ENCODE results near the gene HOXD3.
A peak's percentile ranks its signal among the peaks of the same experiment; 100 is the strongest.

Gene HOXD3

DNA sequence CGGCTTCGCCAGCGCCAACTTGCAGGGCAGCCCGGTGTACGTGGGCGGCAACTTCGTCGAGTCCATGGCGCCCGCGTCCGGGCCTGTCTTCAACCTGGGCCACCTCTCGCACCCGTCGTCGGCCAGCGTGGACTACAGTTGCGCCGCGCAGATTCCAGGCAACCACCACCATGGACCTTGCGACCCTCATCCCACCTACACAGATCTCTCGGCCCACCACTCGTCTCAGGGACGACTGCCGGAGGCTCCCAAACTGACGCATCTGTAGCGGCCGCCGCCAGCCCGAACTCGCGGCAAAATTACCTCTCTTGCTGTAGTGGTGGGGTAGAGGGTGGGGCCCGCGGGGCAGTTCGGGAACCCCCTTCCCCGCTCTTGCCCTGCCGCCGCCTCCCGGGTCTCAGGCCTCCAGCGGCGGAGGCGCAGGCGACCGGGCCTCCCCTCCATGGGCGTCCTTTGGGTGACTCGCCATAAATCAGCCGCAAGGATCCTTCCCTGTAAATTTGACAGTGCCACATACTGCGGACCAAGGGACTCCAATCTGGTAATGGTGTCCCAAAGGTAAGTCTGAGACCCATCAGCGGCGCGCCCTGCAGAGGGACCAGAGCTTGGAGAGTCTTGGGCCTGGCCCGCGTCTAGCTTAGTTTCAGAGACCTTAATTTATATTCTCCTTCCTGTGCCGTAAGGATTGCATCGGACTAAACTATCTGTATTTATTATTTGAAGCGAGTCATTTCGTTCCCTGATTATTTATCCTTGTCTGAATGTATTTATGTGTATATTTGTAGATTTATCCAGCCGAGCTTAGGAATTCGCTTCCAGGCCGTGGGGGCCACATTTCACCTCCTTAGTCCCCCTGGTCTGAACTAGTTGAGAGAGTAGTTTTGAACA lies 15.1 kb downstream of the HOXD3 start:
- Histone ChIP-seq H3K9ac (ENCODE audit: insufficient read length) (no peak overlapping the region), H3K27ac (no peak overlapping the region), H3K36me3 (ENCODE audit: insufficient read depth, low read length) (no peaks in the 10 kb centered on the region; the same call in 1 of the 2 replicates), H3K4me3 (no peak overlapping the region), H3K9me3 (ENCODE audit: low read depth, low read length) (no peaks in the 10 kb centered on the region)
- DNase-seq (ENCODE audit: low read depth, low spot score), result no peak
- TF ChIP-seq EZH2 (IDR thresholded peaks at IDR 0.05) (no peak), POLR2AphosphoS5 (IDR thresholded peaks at IDR 0.05; ENCODE audit: borderline replicate concordance, low read depth, low read length) (no peak), FOXP2 (optimal IDR thresholded peaks at IDR 0.05; ENCODE audit: control extremely low read depth, extremely low read length, insufficient read depth) (no peak)

DNA sequence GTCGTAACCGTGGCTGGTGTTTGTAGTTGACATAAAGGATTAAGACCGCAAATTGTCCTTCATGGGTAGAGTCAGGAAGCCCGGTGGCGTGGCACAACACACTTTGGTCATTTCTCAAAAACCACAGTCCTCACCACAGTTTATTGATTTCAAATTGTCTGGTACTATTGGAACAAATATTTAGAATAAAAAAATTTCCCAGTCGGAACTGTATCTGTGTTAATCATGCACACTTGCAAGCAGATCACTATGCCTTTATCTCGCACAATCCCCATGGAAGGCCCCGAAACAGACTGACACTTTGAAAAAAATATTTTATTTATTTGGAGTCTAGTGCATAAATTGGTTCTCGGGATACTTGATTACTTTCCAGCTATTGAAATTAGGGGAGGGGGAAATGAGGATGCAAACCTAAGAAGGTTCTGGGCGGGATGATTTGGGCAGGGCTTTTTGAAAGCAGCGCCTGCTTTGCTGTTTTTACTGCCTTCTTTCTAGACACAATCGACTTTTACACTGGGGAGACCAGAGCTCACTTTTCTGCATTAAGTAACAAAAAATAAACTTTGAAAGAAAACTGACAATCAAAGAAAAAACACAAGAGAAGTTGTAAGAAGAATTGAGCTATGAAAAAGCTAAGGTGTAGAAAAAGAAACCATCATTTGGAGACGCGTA lies 15.9 kb downstream of the HOXD3 start:
- Histone ChIP-seq H3K4me3 (no peak overlapping the region), H3K9ac (ENCODE audit: insufficient read length) (no peak overlapping the region), H3K36me3 (ENCODE audit: insufficient read depth, low read length) (no peaks in the 10 kb centered on the region; the same call in 1 of the 2 replicates), H3K27ac (no peak overlapping the region), H3K9me3 (ENCODE audit: low read depth, low read length) (no peaks in the 10 kb centered on the region)
- DNase-seq (ENCODE audit: low read depth, low spot score), result no peak
- TF ChIP-seq FOXP2 (optimal IDR thresholded peaks at IDR 0.05; ENCODE audit: control extremely low read depth, extremely low read length, insufficient read depth), result no peak
- no peak for TF ChIP-seq EZH2 (IDR thresholded peaks at IDR 0.05)
- no peak for TF ChIP-seq POLR2AphosphoS5 (IDR thresholded peaks at IDR 0.05; ENCODE audit: borderline replicate concordance, low read depth, low read length)

DNA sequence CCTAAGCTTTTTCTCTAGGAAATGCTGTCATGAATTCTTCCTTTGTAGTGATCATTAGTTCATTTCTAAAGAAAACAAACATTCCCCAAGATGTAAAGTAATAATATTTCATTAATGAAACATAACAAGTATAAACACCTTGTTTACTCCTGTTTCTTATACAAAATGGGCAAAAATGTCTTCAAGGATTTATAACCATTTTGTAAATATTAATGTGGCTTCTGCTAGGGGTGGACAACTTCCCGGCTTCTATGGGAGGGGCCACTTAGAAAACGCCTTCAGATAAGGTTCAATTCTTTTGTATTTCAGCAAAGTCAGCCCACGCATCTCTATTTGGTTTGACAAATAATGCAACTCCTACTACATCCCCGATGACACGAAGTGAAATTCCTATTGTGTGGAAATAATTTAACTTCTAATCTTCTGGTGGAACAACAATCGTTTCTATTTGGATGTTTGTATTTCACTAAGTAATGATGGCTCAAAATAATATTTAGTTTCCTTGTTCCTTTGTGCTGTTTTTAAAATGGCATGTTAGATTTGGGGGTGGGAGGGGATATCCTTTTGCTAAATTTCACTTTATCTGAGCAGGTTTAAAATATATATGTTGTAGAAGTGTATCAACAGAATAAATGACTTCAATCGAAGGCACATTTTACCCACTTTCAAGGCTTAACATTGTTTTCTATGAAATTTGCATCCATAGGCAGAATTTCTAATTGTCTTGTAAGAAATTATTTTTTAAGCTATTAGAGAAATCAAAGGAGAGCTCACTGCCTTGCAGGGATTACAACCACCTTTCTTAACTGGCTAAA lies 16.7 kb downstream of the HOXD3 start:
- Histone ChIP-seq H3K9ac (ENCODE audit: insufficient read length) (peak overlapping the region; percentile 8), H3K9me3 (ENCODE audit: low read depth, low read length) (no peaks in the 10 kb centered on the region), H3K27ac (peak overlapping the region; percentile 81; the same call in 1 of the 2 replicates), H3K36me3 (ENCODE audit: insufficient read depth, low read length) (no peaks in the 10 kb centered on the region; the same call in 1 of the 2 replicates), H3K4me3 (peak overlapping the region; percentile 79)
- TF ChIP-seq FOXP2 (optimal IDR thresholded peaks at IDR 0.05; ENCODE audit: control extremely low read depth, extremely low read length, insufficient read depth) (no peak), POLR2AphosphoS5 (IDR thresholded peaks at IDR 0.05; ENCODE audit: borderline replicate concordance, low read depth, low read length) (no peak), EZH2 (IDR thresholded peaks at IDR 0.05) (no peak)
- no peak for DNase-seq (ENCODE audit: low read depth, low spot score)

DNA sequence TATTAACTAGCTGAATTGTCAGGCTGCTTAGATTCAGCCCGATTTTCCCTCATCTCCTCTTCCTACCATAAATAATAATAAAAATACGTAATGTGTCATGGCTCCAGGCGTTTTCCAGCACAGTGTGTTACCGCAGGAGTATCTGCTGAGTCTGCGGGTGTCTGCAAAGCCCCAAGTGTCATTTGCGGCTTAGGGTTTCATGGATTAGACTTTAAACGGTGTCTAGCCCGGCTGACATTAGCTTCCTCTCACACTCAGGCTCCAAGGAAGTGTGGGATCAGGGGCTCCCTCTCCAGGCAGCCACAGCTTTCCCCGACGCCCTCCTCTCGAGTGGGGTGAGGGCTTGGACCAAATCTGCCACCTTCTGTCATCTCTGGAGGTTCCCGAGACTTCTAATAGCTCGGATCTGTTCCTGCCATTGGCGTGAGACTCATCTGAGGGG lies 17.3 kb downstream of the HOXD3 start:
- peak overlapping the region; percentile 1 for H3K9ac ChIP-seq (ENCODE audit: insufficient read length)
- H3K27ac ChIP-seq, result peak overlapping the region; percentile 81
- no peaks in the 10 kb centered on the region; the same call in 1 of the 2 replicates for H3K36me3 ChIP-seq (ENCODE audit: insufficient read depth, low read length)
- no peaks in the 10 kb centered on the region for H3K9me3 ChIP-seq (ENCODE audit: low read depth, low read length)
- TF ChIP-seq POLR2AphosphoS5 (IDR thresholded peaks at IDR 0.05; ENCODE audit: borderline replicate concordance, low read depth, low read length), result peak; percentile 74; the same call in 1 of the 2 replicates
- no peak for TF ChIP-seq EZH2 (IDR thresholded peaks at IDR 0.05)
- TF ChIP-seq FOXP2 (optimal IDR thresholded peaks at IDR 0.05; ENCODE audit: control extremely low read depth, extremely low read length, insufficient read depth), result peak; percentile 85
- peak overlapping the region; percentile 79 for H3K4me3 ChIP-seq
- DNase-seq (ENCODE audit: low read depth, low spot score), result peak; percentile 96

DNA sequence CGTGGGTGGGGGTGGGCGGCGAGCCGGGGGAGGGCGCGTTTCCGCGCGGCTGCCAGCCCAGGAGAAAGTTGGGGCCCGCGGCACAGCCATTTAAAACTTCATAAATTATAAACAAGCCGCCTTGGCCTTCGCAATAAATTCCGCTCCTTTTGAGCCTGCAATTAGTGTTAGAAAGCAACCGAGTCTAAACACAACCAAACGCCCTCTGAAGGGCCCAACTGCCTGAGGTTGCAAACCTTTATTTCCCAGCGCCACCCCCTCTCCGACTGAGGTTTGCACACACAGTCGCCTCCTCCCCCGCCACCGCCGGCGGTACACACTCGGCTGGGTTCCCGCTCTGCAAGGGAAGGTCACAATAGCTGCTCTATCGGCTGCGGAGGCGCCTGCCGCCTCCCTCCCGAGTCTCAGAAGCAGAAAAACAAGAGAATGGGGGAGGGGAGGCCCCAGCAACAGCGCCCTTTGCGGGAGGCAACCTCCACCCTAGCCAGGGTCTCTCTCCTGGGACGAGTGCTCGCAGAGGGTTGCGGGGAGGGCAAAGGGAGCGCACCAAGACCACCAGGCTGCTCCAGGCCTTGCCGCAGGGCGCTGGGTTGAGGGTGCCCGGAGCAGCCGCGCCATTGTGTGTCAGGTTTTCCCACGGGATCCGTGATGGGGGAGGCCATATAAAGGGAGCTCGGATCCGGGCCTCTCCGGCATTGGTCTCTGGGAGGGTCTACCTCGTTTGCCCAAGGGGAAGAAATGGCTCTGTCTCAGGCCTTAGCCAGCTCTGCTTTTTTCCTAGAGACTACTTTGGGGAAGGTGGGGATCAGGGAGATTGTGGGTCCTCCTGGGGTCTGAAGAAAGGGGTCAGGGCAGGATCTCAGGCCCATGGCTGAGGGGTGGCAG lies 18.0 kb downstream of the HOXD3 start:
- TF ChIP-seq POLR2AphosphoS5 (IDR thresholded peaks at IDR 0.05; ENCODE audit: borderline replicate concordance, low read depth, low read length) (no peak), FOXP2 (optimal IDR thresholded peaks at IDR 0.05; ENCODE audit: control extremely low read depth, extremely low read length, insufficient read depth) (peak; percentile 12)
- Histone ChIP-seq H3K27ac (peak overlapping the region; percentile 81), H3K4me3 (peak overlapping the region; percentile 79), H3K9me3 (ENCODE audit: low read depth, low read length) (no peaks in the 10 kb centered on the region), H3K9ac (ENCODE audit: insufficient read length) (peak overlapping the region; percentile 1), H3K36me3 (ENCODE audit: insufficient read depth, low read length) (no peaks in the 10 kb centered on the region; the same call in 1 of the 2 replicates)
- DNase-seq (ENCODE audit: low read depth, low spot score), result peak; percentile 67

DNA sequence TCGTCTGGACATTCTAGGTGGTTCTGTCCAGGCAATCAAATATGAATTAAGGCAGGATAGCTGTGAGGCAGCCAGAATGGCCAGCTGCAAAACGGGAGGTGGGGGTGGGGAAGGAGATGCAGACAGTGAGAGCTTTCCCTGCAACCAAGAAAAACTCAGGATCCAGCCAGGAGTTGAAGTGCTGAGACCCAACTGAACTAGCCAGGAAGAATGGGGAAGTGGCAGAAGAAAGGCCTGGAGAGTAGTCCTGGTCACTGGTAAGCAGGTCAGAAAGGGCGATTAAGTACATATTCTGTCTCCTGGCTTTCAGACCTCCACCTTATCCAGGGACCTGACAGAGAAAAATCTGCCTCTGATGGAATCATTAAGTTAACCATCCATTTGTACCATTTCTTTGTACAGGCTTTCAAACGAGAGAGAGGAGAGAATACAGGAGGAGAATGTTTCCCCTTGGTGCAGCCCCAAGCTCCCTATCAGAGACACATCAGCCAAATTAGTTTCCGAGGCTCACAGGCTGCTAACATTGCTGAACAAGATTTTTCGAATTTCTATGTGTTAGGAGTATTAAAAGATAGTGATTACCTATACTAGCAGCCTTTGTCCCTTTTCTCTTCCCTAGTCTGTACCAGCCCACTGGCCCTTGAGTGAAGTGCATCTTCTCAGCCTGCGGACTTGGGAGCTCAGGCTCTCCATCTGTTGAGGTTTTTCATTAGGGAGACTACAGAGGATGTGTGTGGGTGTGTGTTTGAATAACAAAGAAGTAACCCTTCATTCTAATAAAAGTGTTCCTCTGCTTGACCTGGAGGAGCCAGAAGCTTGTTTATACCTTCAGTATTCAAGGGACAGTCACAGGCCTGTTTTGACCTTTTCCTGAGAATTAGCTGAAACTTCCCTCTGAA lies 18.9 kb downstream of the HOXD3 start:
- Histone ChIP-seq H3K9me3 (ENCODE audit: low read depth, low read length) (no peaks in the 10 kb centered on the region), H3K27ac (no peak overlapping the region), H3K4me3 (peak overlapping the region; percentile 79), H3K36me3 (ENCODE audit: insufficient read depth, low read length) (no peaks in the 10 kb centered on the region; the same call in 1 of the 2 replicates), H3K9ac (ENCODE audit: insufficient read length) (no peak overlapping the region)
- no peak for DNase-seq (ENCODE audit: low read depth, low spot score)
- TF ChIP-seq FOXP2 (optimal IDR thresholded peaks at IDR 0.05; ENCODE audit: control extremely low read depth, extremely low read length, insufficient read depth) (no peak), EZH2 (IDR thresholded peaks at IDR 0.05) (no peak), POLR2AphosphoS5 (IDR thresholded peaks at IDR 0.05; ENCODE audit: borderline replicate concordance, low read depth, low read length) (no peak)
